ENCODE measurements around the gene SENP8.

SENP8 gene

DNA sequence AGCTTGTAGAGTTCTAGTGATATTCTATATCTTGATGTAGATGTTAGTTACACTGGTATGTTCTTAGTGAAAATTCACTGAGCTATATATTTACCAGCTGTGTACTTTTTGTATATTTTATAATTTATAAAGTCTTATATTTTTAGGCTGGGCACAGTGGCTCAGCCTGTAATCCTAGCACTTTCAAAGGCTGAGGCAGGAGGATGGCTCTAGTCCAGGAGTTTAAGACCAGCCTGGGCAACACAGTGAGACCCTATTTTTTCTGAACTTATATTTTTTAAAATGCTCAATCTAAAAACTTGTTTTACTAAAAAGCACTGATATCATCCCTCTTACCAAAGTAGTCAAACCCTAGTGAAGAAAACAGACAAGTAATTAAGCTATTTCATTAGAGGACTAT is 5.4 kb upstream of the SENP8 start:
- FAIRE-seq = no peak
- no peak for DNase-seq (ENCODE audit: insufficient read length, low spot score)

- DNase-seq (ENCODE audit: insufficient read length, low spot score) (no peak), FAIRE-seq (no peak)
Measured at GRCh38 chr15:72113347-72114031, 4.7 kb upstream of the SENP8 start.

DNA sequence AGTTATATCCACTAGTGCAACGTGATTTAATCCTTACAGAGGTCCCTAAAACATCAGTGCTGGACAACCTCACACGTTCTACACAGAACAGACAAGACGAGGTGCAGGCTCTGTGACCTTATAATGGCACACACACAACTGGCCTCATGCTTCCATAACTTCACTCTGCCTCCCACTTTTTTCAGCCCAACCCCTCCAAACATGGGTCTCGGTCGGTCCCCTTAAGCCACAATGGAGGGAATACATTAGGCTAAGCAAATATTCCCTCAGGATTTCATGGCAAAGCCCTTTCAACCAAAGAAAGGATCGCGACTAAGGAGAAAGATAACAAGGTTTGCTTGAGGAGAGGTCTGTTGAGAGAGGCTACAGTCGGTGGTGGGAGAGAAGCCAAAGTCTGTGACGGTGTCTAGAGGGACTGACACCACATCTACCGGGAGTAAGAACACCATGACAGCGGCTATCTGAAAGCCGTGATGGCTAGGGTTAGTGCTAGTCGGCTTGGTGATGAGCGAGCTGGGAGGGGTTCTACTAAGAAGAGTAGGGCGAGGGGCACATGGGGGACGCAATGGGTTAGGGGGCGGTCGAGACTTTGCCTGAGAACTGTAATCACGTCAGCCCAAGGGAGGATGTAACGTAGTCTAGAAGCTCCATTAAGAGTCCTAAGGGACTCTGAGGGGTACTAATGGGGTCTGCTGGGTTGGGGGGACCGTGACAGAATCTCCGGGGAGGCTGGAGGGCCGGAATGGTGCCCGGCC is 1.3 kb upstream of the SENP8 start:
- FAIRE-seq = peak; percentile 40
- DNase-seq (ENCODE audit: insufficient read length, low spot score) = no peak

- FAIRE-seq (no peak), DNase-seq (ENCODE audit: insufficient read length, low spot score) (peak; percentile 46)
Measured at GRCh38 chr15:72117486-72118016, 652 bp upstream of the SENP8 start.

DNA sequence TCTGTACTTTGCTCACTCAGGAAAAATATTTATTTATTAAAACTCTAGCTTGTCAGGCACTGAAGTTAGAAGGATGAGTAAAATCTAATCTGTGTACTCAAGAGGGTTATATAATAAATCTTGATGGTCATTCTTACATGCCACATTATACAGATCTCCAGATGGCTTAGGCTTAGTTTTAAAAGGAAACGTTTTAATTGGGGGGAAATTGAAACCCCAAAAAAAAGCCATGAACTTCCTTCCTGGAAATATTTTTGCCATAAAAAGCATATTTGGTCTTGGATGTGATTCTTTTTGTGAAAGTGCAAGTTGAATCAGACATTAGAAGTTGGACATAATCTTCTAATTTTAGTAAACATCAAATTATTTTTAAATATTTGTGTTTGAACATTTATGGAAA is 6.0 kb downstream of the SENP8 start:
- no peak for FAIRE-seq
- DNase-seq (ENCODE audit: insufficient read length, low spot score) = no peak

GRCh38 chr15:72127724-72128322 is 9.6 kb downstream of the SENP8 start:
- no peak for FAIRE-seq
- no peak for DNase-seq (ENCODE audit: insufficient read length, low spot score)

- DNase-seq (ENCODE audit: insufficient read length, low spot score) (no peak), FAIRE-seq (no peak)
Measured at GRCh38 chr15:72128359-72128758, 10.2 kb downstream of the SENP8 start.

- DNase-seq (ENCODE audit: insufficient read length, low spot score) (no peak), FAIRE-seq (no peak)
Measured at GRCh38 chr15:72130272-72130671, 12.1 kb downstream of the SENP8 start.

- FAIRE-seq (no peak), DNase-seq (ENCODE audit: insufficient read length, low spot score) (no peak)
Measured at GRCh38 chr15:72131922-72132321, 13.7 kb downstream of the SENP8 start.

GRCh38 chr15:72133211-72133610 is 15.0 kb downstream of the SENP8 start:
- no peak for DNase-seq (ENCODE audit: insufficient read length, low spot score)
- no peak for FAIRE-seq

- no peak for FAIRE-seq
- DNase-seq (ENCODE audit: insufficient read length, low spot score) = no peak
Measured at GRCh38 chr15:72135719-72136118, 17.5 kb downstream of the SENP8 start.

- no peak for FAIRE-seq
- no peak for DNase-seq (ENCODE audit: insufficient read length, low spot score)
Measured at GRCh38 chr15:72136170-72137051, 18.2 kb downstream of the SENP8 start.

DNA sequence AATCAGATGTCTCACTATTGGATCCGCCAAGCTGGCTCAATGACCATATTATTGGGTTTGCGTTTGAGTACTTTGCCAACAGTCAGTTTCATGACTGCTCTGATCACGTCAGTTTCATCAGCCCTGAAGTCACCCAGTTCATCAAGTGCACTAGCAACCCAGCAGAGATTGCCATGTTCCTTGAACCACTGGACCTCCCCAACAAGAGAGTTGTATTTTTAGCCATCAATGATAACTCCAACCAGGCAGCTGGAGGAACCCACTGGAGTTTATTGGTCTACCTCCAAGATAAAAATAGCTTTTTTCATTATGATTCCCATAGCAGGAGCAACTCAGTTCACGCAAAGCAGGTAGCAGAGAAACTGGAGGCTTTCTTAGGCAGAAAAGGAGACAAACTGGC is 21.5 kb downstream of the SENP8 start:
- no peak for FAIRE-seq

GRCh38 chr15:72140088-72140487 is 21.9 kb downstream of the SENP8 start:
- FAIRE-seq = no peak
- no peak for DNase-seq (ENCODE audit: insufficient read length, low spot score)

More for the DNA sequence above, 21.5 kb downstream of the SENP8 start:
- DNase-seq (ENCODE audit: insufficient read length, low spot score) = no peak

- peak; percentile 78 for DNase-seq (ENCODE audit: insufficient read length, low spot score)
Measured at GRCh38 chr15:72141171-72142084, 23.2 kb downstream of the SENP8 start.

GRCh38 chr15:72146221-72146620 is 28.0 kb downstream of the SENP8 start:
- no peak for FAIRE-seq
- no peak for DNase-seq (ENCODE audit: insufficient read length, low spot score)

More at GRCh38 chr15:72141171-72142084, 23.2 kb downstream of the SENP8 start:
- FAIRE-seq = peak; percentile 97

DNA sequence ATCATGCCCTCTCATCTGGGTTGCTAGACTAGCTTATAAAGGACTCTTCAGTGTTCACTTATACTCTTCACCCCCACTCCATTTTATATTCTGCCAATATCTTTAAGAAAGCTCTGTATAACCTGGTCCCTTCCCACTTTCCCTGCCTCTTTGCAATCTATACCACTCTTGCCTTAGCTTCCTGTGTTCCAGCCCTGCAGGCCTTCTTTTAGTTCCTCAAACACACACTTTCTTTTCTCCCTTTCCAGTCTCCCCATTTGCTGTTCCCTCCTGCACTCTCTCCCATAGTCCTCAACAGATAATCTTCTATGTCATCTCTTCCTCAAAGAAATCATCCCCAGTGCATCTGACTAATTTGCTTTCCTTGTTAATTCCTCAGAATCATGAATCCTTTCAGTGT is 28.7 kb downstream of the SENP8 start:
- FAIRE-seq = no peak

DNA sequence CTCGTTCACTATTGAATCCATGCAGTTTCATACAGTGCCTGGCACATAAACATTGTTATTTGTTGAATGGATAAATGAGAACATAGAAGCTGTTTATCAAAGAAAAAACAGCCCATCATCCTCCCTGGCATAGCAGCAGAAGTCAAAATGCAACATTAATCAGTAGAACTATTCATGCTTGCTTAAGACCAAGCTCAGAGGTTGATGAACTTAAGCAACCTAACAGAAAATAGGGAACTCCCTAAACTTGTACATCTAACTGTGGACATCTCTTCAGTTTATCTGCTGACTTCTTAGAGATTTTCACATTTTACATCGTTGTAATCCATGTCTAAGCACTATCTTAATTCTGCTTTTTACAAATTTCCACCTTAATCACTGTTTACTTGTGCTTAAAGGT is 29.2 kb downstream of the SENP8 start:
- no peak for FAIRE-seq
- no peak for DNase-seq (ENCODE audit: insufficient read length, low spot score)

More for the DNA sequence above, 28.7 kb downstream of the SENP8 start:
- no peak for DNase-seq (ENCODE audit: insufficient read length, low spot score)

DNA sequence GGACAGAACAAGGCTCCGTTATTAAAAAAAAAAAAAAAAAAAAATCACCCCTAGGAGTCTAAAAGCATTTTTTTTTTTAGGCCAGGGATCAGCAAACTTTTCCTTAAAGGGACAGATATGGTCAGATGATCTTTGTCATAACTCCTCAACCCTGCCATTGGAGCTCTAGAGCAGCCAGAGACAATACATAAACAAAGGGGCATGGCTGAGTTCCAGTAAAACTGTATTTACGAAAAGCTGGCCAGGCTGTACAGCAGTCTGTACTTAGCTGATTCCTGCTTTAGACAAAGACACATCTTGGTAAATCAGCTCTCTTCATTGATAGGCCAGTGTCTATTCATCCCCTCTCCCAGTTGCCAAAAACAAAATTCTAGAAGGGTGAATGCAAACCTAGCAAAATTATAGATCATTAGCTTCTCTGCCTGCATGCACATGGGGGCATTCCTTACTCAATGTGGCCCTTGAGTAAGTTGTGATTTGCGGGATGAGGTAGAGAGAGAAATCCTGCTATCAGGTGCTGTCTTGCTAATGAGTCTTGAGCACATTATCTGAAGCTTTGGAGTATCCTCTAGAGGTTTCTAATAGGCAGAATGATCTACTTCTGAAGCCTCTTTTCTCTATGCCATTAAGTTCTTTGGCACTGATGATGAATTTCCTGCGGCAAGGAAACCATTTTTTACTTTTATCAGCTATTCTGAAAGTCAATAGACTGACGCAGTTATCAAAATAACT is 35.2 kb downstream of the SENP8 start:
- DNase-seq (ENCODE audit: insufficient read length, low spot score) (no peak), FAIRE-seq (no peak)

Data from GM19239 (cell line).